K562 (cell line): ENCODE measurements around the gene KAZN. TPM values are rescaled to one million over a fixed set of nuclear protein-coding genes. Genes with fewer than 3 reads are reported as not detected.

ENCODE experiments used
- ATAC-seq: fragments of 200-7000 bp; cut with Tn5 transposase; 3 replicates; pipeline ENCODE4 v1.9.1; 2020; ENCODE audit warnings: moderate library complexity
- BruUV-seq: library from RNA; stranded (reverse); fragments of 400-500 nt; replicated peaks from 2 replicates; lab custom pipeline; 2021; lab: Mats Ljungman, UMichigan
- CTCF ChIA-PET: fragments of 300-600 bp; formaldehyde crosslinking; extraction: SDS; loops from one replicate; lab custom pipeline; 2021; ENCODE audit warnings: low intra/inter-chr PET ratio; lab: Yijun Ruan, JAX
- POLR2A ChIA-PET: fragments of 300-600, 350-650 bp; sonication (Branson Sonifier 250); formaldehyde crosslinking; extraction: SDS; loops from one replicate; lab custom pipeline; 2021; ENCODE audit warnings: antibody characterized with exemption, inconsistent platforms; lab: Yijun Ruan, JAX
- DNase-seq, 4 experiments: peaks; one replicate each; pipeline versions ENCODE4 v3.0.0 to v3.0.0-alpha.2; 2011 to 2018; ENCODE audit warnings: low spot score in 3 of 4, mixed read lengths in 3 of 4; ENCODE audit errors: extremely low read depth in 1 of 4
- FAIRE-seq: peaks from 2 replicates; lab custom pipeline; 2011; peaks lifted over from hg19 to GRCh38; lab: Jason Lieb, UNC
- H2AFZ ChIP-seq: 2 replicates; pipeline ENCODE4 v1.6.0; 2011; ENCODE audit warnings: low read depth, low read length, control low read depth, inconsistent platforms
- H3K27ac ChIP-seq: fragments of 200-600 bp; 3 replicates; pipeline ENCODE4 v1.8.0; 2011; ENCODE audit warnings: low read depth, mild to moderate bottlenecking, control low read depth, inconsistent platforms, low read length, moderate library complexity, mixed read lengths; ENCODE audit errors: extremely low read depth
- H3K27me3 ChIP-seq, 2 experiments: fragments of 300-600 bp in 1 of 2; 2 replicates in 1 of 2; 3 replicates in 1 of 2; pipeline versions ENCODE4 v1.6.0 to v1.8.0; 2011; ENCODE audit warnings: inconsistent platforms in 2 of 2, low read length in 2 of 2, mild to moderate bottlenecking in 1 of 2, mixed read lengths in 1 of 2, moderate library complexity in 1 of 2; ENCODE audit not compliant: control insufficient read depth in 2 of 2, insufficient read depth in 2 of 2
- H3K36me3 ChIP-seq: fragments of 300-600 bp; 3 replicates; pipeline ENCODE4 v1.8.0; 2011; ENCODE audit warnings: mild to moderate bottlenecking, low read length, inconsistent platforms; ENCODE audit not compliant: control insufficient read depth, insufficient read depth
- H3K4me1 ChIP-seq, 2 experiments: fragments of 200-600 bp in 1 of 2; replicated peaks in 1 of 2; 2 replicates in 1 of 2; 3 replicates in 1 of 2; pipeline versions ENCODE4 v1.5.1 to v1.8.0; 2011; ENCODE audit warnings: inconsistent platforms in 2 of 2, low read length in 2 of 2, mild to moderate bottlenecking in 1 of 2, mixed read lengths in 1 of 2, moderate library complexity in 1 of 2; ENCODE audit not compliant: control insufficient read depth in 2 of 2, insufficient read depth in 2 of 2
- H3K4me2 ChIP-seq: 2 replicates; pipeline ENCODE4 v1.6.1; 2011; ENCODE audit warnings: low read length, control low read depth, inconsistent platforms, mixed read lengths; ENCODE audit not compliant: insufficient read depth
- H3K4me3 ChIP-seq: fragments of 200-600 bp; sonication (generic), shearing (Covaris generic); 2 replicates; pipeline ENCODE4 v1.5.1; 2016; ENCODE audit warnings: control low read depth, inconsistent platforms
- H3K79me2 ChIP-seq: fragments of 200-600 bp; 3 replicates; pipeline ENCODE4 v1.8.0; 2011; ENCODE audit warnings: low read length, inconsistent platforms; ENCODE audit not compliant: control insufficient read depth, insufficient read depth
- H3K9ac ChIP-seq, 2 experiments: 2 replicates each; pipeline versions ENCODE4 v1.6.0 to v1.6.1; 2011; ENCODE audit warnings: low read depth in 2 of 2, low read length in 2 of 2, control low read depth in 1 of 2, inconsistent platforms in 1 of 2, mild to moderate bottlenecking in 1 of 2, mixed read lengths in 1 of 2; ENCODE audit not compliant: insufficient read depth in 1 of 2
- H3K9me1 ChIP-seq: one replicate; pipeline ENCODE4 v1.6.0; 2011; ENCODE audit warnings: inconsistent platforms, mild to moderate bottlenecking, low read length, moderate library complexity; ENCODE audit not compliant: control insufficient read depth, insufficient read depth
- H3K9me3 ChIP-seq: replicated peaks from 2 replicates; pipeline ENCODE4 v1.5.1; 2011; ENCODE audit warnings: low read depth, low read length, inconsistent platforms; ENCODE audit not compliant: control insufficient read depth, insufficient read depth
- H4K20me1 ChIP-seq: replicated peaks from 2 replicates; pipeline ENCODE4 v1.6.1; 2011; ENCODE audit warnings: low read length, inconsistent platforms, mixed read lengths; ENCODE audit not compliant: control insufficient read depth, insufficient read depth
- GABPA ChIP-seq: fragments of 200-800 bp; sonication (Bioruptor generic); conservative IDR thresholded peaks from 2 replicates; pipeline ENCODE4 v1.6.1; 2016; ENCODE audit warnings: low read depth, missing genetic modification characterization, missing compliant biosample characterization
- MEF2D ChIP-seq: conservative IDR thresholded peaks from 2 replicates; pipeline ENCODE4 v1.6.1; 2016; ENCODE audit warnings: low read depth, missing genetic modification characterization, missing compliant biosample characterization
- WGBS: fragments of 100-300 bp; shearing (Covaris generic); methylation state at CpG from one replicate; pipeline ENCODE4 v1.1.6; 2016; ENCODE audit warnings: low coverage, mixed read lengths; ENCODE audit not compliant: insufficient coverage; ENCODE audit errors: missing lambda C conversion rate; 5-methylcytosine and 5-hydroxymethylcytosine counted together
- in situ Hi-C: fragments of 300-500 bp; cut with MboI; formaldehyde crosslinking; loops from 4 replicates; pipeline ENCODE4 v1.15.0; 2018; ENCODE audit warnings: inconsistent platforms, mixed read lengths
- intact Hi-C: fragments of 100-400 bp; cut with micrococcal nuclease; formaldehyde crosslinking; loops from 2 replicates; pipeline ENCODE4 v1.14.2; 2022
- polyA plus RNA-seq, 8 experiments: library from polyadenylated mRNA; depleted of rRNA in 4 of 8; stranded (reverse) in 5 of 8; unstranded in 3 of 8; fragments of >200 nt; fragmentation: Nextera tagmentation in 2 of 8; fragmentation: Illumina TruSeq in 1 of 8; extraction: Ambion mirVana in 2 of 8; extraction: Trizol in 1 of 8; gene quantifications; 2 replicates each; pipeline versions ENCODE4 v1.2.1 to v1.2.3, GENCODE V29; 2011 to 2014; ENCODE audit warnings: inconsistent platforms in 1 of 8, missing spikeins in 1 of 8
- total RNA-seq, 7 experiments: library from RNA; depleted of rRNA in 6 of 7; stranded (reverse); fragments of >200 nt in 6 of 7; fragmentation: Illumina TruSeq in 2 of 7; extraction: Trizol in 2 of 7; gene quantifications; 2 replicates each; pipeline versions ENCODE4 v1.2.1 to v1.2.3, GENCODE V29; 2011 to 2021; ENCODE audit warnings: low replicate concordance in 1 of 7
- TF ChIP-seq, protein P1 (sequence below), 2 experiments: fragments of 450-650 bp; conservative IDR thresholded peaks; 2 replicates each; pipeline ENCODE4 v1.6.1; 2017; ENCODE audit warnings: mild to moderate bottlenecking in 2 of 2, moderate library complexity in 2 of 2

Gene KAZN
- total and polyA plus RNA-seq, 9 of the 15 experiments (the other 6 are each of a cell fraction or from before 2014, with no cell fraction given): 2.1 to 21.6 (median 5.4) TPM

DNA sequence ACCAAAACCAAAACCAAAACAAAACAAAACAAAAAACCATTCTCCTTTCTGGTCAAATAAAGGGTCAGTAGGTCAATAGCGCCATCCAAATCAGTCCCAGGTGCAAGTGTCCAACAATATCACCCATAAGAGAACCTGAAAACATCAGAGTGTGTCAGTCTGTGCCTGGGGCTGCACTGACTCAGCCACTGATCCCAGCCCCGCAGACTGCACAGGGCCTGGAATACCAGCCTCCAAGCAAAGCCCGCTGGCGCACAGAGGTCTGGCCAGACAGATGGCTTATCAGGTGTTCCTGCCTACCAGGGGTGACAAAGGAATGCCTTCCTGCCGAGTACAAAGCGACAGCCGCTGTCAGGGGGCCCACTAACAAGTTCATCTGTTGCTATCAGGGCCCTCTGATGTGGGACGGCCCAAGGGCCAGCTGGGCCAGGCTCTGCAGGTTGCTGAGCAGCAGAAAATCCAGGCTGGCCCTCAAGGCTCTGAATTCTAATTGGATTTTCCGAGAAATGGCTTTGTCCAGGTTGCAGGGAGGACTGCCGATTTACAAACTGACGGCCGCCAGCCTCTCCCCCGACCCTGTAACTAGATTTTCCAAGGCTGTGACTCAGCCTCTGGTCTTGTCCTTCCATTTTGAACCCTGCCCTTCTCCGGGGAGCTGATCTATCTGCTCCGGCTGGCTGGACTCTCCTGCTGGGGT is 541.3 kb downstream of the KAZN start (continued):
- TF ChIP-seq, protein P1, sequence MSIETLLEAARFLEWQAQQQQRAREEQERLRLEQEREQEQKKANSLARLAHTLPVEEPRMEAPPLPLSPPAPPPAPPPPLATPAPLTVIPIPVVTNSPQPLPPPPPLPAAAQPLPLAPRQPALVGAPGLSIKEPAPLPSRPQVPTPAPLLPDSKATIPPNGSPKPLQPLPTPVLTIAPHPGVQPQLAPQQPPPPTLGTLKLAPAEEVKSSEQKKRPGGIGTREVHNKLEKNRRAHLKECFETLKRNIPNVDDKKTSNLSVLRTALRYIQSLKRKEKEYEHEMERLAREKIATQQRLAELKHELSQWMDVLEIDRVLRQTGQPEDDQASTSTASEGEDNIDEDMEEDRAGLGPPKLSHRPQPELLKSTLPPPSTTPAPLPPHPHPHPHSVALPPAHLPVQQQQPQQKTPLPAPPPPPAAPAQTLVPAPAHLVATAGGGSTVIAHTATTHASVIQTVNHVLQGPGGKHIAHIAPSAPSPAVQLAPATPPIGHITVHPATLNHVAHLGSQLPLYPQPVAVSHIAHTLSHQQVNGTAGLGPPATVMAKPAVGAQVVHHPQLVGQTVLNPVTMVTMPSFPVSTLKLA (conservative IDR thresholded peaks at IDR 0.05): no peak
- TF ChIP-seq, all 486 proteins: peak for 6

DNA sequence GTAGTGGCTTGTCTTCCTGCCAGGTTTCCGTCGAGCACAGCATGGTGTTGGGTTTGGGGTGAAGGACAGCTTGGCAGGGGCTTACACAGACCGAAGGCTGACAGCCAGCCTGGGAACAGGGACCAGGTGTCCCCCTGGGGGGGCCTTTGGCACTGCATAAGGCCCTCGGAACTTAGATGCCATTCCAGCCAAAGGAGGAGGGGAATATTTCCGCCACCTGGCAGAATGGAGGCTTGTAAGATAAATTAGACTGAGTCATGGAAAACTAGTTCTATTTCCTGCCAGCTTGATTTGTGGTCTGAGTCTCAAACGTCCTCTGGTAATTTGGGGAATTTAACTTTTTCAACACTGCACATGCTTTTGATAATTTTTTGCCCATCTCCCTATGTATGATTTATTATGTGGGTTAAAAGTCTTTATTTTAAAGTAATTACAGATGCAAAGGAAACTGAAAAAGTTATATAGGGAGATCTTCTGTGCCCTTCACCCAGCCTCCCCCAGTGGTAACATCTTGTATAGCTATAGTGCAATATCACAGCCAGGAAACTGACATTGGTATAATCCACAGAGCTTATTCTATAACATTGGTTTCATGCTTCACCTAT is 543.6 kb downstream of the KAZN start:
- in situ Hi-C loops: no loop called here

More for the DNA sequence above, 543.6 kb downstream of the KAZN start:
- ATAC-seq (no peak), DNase-seq (no peak), FAIRE-seq (peak; percentile 6)
- H3K4me1 ChIP-seq: no peaks in the 10 kb centered on the region; a peak in 1 of 5 replicates
- H3K36me3 ChIP-seq: no peaks in the 10 kb centered on the region
- POLR2A ChIA-PET: interaction anchor here (0.5 to 1.7 kb wide), 2 partner anchors 10 to 548 kb away, joined by 3 to 5 read pairs; no protein-coding TSS in a partner anchor
- no peaks in the 10 kb centered on the region; the same call in 1 of the 2 replicates for H4K20me1 ChIP-seq
- H3K4me3 ChIP-seq: no peak overlapping the region
- no peak overlapping the region for H3K27ac ChIP-seq
- H3K9ac ChIP-seq: no peak overlapping the region
- CTCF ChIA-PET: no interaction called here
- no peaks in the 10 kb centered on the region for H3K79me2 ChIP-seq
- H3K9me3 ChIP-seq: no peaks in the 10 kb centered on the region
- WGBS: 2% methylated on average over 6 of the region's 6 CpGs
- H2AFZ ChIP-seq: no peak overlapping the region
- H3K4me2 ChIP-seq: no peak overlapping the region
- H3K9me1 ChIP-seq: no peaks in the 10 kb centered on the region
- BruUV-seq: no TSS peak
- TF ChIP-seq GABPA (0 out of 2 replicates have a peak, but pooled peaks have one; percentile 22), MEF2D (tag) (no peak)
- intact Hi-C loops: no loop called here
- peaks cover 43 to 67% of the 10 kb centered on the region in 2 experiments for H3K27me3 ChIP-seq
